Omental fat pad (tissue), 4 donors: Measurements from ENCODE around the gene DIP2C. TPM values are rescaled to one million over a fixed set of nuclear protein-coding genes. Genes with fewer than 3 reads are reported as not detected.

Source experiments
- ATAC-seq: fragments of 150-250 bp; one replicate; pipeline ENCODE4 v1.9.1; 2016; ENCODE audit warnings: mild to moderate bottlenecking, moderate library complexity; ENCODE audit not compliant: low FRiP score
- DNase-seq: peaks from one replicate; pipeline ENCODE4 v3.0.0-alpha.2; 2019; ENCODE audit warnings: low spot score
- CTCF ChIP-seq, 3 donors: fragments of 450-650 bp; IDR thresholded peaks; one replicate each; pipeline ENCODE4 v1.5.1; 2016 to 2017; ENCODE audit warnings: antibody characterized with exemption in 3 of 3, mild to moderate bottlenecking in 3 of 3, moderate library complexity in 2 of 3
- total RNA-seq, 4 donors: library from RNA; depleted of rRNA; stranded (reverse); fragments of >200 nt; gene quantifications; one replicate each; pipeline ENCODE4 v1.1.0, GENCODE V29; 2016

Gene DIP2C
- total RNA-seq, 4 donors from 2014 or later = 19.7 to 56.5 (median 31.1) TPM

GRCh38 chr10:621981-622740 is 67.3 kb downstream of the DIP2C start:
- ATAC-seq = no peak
- DNase-seq = no peak
- no peak for TF ChIP-seq CTCF (IDR thresholded peaks at IDR 0.05)

- no peak for TF ChIP-seq CTCF (IDR thresholded peaks at IDR 0.05)
- no peak for DNase-seq
- no peak for ATAC-seq
Measured at GRCh38 chr10:621513-621912, 68.0 kb downstream of the DIP2C start.

- no peak for ATAC-seq
- TF ChIP-seq CTCF (IDR thresholded peaks at IDR 0.05) = no peak
- no peak for DNase-seq
Measured at GRCh38 chr10:620971-621370, 68.5 kb downstream of the DIP2C start.

- ATAC-seq = no peak
- no peak for DNase-seq
- TF ChIP-seq CTCF (IDR thresholded peaks at IDR 0.05) = no peak
Measured at GRCh38 chr10:620417-620816, 69.1 kb downstream of the DIP2C start.

GRCh38 chr10:619710-620109 is 69.8 kb downstream of the DIP2C start:
- ATAC-seq (no peak), DNase-seq (no peak)
- TF ChIP-seq CTCF (IDR thresholded peaks at IDR 0.05) = no peak

- no peak for TF ChIP-seq CTCF (IDR thresholded peaks at IDR 0.05)
- no peak for DNase-seq
- ATAC-seq = no peak
Measured at GRCh38 chr10:618229-618989, 71.1 kb downstream of the DIP2C start.
